ENCODE results near the gene TMEM205.
"Not testable (repeated sequence)": the region's sequence is repeated elsewhere in the genome, so short reads cannot be mapped to it uniquely, and the experiment has no call there.

TMEM205 gene

DNA sequence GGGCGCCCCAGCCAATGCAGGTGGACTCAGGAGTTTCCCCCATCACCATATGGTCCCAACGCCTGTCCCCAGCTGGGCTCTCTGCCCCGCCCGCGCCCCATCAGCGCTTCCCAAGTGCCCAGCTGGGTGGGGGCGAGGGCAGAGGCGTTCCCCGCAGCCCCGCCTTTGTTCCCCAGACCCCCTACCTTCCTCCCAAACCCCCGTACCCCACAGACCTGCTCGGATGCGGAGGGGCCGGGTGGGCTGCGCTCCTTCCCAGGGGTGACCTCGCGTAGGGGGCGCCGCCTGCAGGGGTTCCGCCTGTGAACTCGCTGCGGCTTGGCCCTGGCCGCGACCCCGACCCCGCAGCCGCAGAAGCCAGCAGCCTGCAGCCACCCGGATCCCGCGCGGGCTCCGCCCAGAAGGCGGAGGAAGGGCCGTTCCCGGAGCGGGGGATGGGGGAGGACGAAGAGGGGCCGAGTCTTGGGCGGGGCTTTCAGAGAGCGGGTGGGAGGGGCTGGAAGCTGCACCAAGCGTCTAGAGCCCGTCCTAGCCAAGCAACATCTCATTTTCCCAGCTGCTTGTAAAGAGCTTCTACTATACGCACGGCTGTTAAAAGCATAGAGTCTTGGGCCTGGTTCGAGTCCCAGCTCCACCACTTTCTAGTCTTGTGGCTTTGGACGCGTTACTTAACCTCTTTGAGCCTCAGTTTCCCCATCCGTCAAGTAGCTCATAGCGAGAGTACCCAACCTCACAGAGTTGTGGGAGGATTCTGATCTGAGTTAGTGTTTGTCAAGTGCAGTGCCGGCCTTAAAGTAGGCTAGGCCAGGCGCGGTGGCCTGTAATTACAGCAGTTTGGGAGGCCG is 6.6 kb downstream of the TMEM205 start, which contains the start of gene RAB3D:
TSS of gene RAB3D (minus strand) at position 404 of the 845 bp plus-strand sequence. CDS start 2,258 bp downstream, outside the sequence.
- peak; percentile 57 to 70 for DNase-seq (ENCODE audit: low read depth in 2 of 2)

DNA sequence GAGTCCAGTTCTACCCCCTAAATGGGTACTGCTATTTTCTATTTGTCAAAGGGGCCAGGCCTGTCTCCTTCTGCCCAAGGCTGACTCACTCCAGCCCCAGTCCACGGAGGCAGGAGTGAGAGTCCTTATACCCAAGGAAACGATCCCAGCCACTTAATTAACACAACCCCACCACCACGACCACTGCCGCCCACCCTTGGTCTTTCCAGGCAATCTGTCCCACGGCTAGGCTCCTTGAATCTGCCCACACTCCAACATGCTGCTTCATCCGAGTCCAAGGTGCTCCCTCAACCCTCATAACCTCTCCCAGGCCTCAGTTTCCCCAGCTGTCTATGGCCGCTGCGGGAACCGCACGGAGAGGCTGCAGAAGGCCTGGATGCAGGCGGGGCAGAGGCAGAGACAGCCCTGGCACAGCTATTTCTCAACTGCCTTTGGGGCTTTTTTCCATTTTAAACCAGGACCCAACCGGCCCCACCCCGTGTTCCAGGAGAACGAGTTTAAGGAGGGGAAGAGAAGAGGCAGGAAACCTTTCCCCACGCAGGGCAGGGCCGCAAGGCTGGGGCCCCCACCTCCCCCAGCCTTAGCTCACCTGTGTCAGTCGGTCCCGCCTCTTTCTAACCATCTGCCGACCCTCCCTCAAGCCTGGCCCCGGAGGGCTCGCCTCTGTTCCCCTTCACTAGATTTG is 7.4 kb downstream of the TMEM205 start:
- DNase-seq (ENCODE audit: low read depth in 2 of 2) = no peak

DNA sequence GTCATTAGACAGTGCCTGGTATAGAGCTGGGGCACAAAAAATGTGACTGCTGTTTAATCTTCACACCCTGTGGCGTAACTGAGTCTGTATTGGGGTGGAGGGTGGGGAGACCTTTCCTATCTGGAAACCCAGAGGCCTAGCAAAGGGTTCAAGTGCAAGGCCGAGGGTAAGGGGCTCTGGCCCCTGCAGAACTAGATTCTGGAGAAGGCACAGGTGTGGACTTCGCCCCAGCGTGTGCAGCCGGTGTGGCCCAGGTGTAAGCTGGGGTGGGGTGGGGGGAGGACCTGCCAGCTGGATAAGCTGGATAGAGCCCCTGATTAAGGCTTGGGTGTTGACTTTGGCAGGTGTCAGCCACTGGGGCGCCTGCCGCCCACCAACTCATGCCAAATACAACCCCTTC is 7.9 kb downstream of the TMEM205 start:
- no peak for DNase-seq (ENCODE audit: low read depth in 2 of 2)

DNA sequence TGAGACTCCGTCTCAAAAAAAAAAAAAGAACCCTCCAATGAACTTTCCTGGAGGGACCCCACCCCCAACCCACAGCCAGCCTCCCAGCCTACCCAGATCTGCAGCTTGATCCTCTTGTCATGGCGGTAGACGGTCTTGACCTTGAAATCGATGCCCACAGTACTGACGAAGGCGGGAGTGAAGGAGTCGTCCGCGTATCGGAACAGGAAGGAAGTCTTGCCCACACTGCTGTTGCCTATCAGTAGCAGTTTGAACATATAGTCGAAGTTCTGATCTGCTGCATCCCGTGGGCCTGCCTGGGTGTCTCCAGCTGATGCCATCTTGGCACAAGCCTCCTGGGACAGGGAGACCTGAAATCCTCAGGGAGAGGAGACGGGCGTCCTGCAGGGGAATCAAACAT is 9.0 kb downstream of the TMEM205 start:
- DNase-seq (ENCODE audit: low read depth in 2 of 2) = no peak

DNA sequence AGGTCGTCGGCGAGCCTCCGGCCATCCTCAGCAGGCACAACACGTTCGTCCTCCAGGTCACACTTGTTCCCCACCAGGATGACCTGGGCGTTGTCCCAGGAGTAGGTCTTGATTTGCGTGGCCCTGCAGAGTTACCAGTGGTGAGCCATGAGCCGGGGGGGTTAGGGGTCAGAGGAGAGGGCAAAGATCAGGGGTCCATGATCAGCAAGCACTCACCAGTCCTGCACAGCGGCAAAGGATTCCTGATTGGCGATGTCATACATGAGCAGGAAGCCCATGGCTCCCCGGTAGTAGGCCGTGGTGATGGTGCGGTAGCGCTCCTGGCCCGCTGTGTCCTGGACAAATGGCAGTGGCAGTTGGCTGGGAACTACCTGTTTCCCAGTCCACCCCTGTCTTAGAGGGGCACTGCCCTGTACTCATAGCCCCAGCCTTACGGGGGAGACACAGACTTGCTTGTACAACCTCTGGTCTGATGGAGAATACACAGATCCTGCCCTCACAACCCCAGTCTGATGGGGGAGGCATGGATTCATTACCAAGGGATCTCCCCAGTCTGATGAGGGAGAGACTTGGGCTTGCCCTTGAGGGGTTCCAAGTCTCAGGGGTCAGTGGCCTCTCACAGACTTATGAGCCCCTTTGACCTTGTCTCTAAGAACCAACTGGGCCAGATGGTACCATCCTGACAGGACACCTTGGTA is 10.5 kb downstream of the TMEM205 start:
- no peak for DNase-seq (ENCODE audit: low read depth in 2 of 2)

DNA sequence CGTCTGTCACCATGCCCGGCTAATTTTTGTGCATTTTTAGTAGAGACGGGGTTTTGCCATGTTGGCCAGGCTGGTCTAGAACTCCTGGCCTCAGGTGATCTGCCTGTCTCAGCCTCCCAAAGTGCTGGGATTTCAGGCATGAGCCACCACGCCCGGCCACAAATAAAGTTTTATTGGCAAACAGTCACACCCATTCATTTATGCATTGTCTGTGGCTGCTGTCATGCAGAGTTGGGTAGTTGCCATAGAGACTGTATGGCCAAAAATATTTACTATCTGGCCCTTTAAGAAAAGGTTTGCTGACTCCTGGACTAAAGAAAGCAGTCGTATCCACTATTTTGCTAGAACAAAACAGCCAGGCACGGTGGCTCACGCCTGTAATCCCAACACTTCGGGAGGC is 12.2 kb downstream of the TMEM205 start:
- not testable (repeated sequence) for DNase-seq (ENCODE audit: low read depth in 2 of 2)

DNA sequence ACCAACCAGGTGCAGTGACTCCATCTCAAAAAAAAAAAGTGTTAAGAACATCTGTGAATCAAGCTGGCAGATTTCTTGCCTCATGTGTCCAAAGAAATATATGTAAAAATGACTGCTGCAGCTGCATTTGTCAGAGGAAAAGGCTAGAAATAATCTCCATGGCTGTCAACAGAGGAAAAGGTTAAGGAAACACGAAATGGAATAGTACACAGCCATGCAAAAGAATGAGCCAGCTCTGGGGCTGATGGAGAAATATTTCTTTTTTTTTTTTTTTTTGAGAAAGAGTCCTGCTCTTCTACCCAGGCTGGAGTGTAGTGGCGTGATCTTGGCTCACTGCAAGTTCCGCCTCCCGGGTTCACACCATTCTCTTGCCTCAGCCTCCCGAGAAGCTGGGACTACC is 13.2 kb downstream of the TMEM205 start:
- no peak for DNase-seq (ENCODE audit: low read depth in 2 of 2)

DNA sequence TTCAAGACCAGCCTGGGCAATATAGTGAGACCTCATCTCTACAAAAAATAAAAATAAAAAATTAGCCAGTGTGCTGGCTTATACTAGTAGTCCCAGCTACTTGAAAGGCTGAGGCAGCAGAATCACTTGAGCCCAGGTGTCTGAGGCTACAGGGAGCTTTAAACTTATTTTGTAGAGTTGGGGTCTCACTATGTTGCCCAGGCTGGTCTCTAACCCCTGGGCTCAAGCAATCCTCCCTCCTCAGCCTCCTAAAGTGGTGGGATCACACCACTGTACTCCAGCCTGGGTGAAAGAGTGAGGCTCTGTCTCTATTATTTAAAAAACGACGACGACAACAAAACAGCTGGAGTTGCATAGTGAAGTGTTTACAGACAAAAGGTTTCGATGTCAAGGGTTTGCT is 14.6 kb downstream of the TMEM205 start:
- no peak for DNase-seq (ENCODE audit: low read depth in 2 of 2)

DNA sequence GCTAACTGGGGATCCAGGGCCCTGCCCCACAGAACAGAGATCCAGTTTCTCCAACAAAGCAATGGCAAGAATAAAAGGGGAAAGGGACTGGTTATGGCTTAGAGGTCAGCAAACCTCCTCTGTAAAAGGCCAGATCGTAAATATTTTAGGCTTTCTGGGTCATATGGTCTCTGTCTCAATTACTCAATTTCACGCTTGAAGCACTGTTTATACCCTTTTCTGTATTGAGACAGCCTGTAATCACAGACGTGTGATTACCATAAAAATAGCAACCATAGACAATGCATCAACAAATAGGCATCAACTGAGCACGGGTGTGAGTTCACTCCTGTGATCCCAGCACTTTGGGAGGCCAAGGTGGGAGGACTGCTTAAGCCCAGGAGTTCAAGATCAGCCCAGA is 15.9 kb downstream of the TMEM205 start:
- no peak for DNase-seq (ENCODE audit: low read depth in 2 of 2)

DNA sequence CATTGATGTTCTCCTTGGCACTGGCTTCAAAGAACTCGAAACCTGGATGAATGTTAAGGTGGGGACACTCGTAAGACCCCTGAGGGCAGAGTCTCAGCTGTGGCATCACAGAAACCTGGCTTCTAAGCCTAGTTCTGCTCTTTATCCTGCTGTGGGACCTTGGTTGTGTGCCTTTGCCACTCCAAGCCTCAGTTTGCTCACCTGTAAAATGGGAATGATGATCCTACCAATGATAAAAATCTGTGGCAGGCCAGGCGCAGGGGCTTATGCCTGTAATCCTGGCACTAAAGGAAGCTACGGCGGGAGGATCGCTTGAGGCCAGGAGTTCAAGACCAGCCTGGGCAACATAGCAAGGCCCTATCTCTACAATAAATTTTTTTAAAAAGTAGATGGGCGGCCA is 20.5 kb downstream of the TMEM205 start:
- DNase-seq (ENCODE audit: low read depth in 2 of 2) = no peak

DNA sequence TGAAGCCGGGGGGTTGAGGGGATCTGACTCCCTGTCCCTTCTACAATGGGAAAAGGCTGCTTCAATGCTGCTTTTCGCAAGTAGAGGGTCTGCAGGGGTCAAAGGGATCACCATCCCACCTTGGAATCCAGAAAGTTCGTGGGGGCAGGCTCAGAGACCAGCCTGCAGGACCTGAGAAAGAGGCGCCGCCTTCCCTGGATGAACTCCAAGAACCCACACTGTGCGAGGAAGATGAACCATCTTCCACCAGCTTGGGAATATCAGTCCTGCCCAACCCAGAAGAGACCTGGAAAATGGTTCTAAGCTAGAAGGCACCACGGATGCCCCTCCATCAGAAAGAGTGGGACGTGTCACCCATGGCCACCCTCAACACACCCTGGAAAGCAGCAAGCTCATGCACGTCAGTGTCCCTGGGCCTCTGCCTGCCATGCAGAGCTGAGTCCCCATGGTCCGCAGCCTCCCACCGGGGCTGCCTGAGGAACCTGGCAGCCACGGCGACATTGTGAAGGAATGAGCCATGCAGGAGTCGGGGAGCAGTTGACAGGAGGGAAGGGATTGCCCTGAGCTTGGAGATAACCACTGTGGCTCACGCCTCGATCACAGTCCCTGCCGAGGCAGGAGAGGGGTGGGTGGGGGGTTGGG is 21.2 kb downstream of the TMEM205 start:
- no peak for DNase-seq (ENCODE audit: low read depth in 2 of 2)

DNA sequence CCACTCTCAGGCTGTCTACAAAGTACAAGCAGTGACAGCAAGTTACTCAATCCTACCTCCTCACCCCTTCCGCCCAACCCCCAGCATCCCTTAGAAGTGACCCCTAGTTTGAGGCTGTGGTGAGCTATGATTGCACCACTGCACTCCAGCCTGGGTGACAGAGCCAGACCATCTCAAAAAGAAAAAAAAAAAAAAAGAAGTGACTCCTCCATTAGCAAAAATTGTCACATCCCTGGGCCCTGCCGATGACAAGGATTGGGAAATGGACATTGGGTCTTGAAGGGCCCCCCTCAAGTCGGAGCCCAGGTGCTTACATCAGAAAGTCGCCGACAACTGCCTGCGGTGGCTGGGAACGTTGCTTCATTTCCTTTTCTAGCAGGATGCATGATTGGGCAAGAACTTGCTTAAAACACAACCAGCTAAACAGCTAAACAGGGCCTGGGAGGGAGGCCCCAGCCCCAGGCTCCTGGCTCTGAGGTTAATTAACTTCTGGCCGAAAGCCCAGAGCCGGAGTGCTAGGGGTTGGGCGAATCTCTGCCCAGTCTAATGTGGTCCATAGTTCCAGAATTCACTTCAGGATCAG is 21.9 kb downstream of the TMEM205 start:
- DNase-seq (ENCODE audit: low read depth in 2 of 2) = peak in 1 of 2 donors; percentile 17

DNA sequence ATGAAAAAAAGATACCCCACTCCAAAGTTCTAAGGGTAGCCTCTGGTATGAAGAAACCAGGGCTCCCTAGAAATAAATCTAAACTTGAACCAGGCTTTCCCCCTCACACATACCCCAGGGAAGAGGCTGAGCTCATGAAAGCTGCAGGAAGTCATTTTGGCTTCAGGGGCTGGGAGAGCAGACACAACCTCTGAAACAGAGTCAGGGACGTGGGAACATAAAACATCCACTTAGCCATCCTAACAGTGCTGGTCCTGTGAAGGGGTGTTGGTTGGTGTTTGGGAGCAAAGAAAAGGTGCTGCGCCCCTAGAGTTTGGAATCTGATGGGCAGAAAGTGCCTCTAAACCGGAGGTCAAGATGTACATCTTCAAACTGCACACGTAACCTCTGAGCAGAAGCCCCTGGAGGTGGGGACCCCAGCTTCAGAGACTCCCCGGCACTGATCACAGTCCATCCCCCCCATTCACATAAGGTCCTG is 22.4 kb downstream of the TMEM205 start:
- no peak for DNase-seq (ENCODE audit: low read depth in 2 of 2)

DNA sequence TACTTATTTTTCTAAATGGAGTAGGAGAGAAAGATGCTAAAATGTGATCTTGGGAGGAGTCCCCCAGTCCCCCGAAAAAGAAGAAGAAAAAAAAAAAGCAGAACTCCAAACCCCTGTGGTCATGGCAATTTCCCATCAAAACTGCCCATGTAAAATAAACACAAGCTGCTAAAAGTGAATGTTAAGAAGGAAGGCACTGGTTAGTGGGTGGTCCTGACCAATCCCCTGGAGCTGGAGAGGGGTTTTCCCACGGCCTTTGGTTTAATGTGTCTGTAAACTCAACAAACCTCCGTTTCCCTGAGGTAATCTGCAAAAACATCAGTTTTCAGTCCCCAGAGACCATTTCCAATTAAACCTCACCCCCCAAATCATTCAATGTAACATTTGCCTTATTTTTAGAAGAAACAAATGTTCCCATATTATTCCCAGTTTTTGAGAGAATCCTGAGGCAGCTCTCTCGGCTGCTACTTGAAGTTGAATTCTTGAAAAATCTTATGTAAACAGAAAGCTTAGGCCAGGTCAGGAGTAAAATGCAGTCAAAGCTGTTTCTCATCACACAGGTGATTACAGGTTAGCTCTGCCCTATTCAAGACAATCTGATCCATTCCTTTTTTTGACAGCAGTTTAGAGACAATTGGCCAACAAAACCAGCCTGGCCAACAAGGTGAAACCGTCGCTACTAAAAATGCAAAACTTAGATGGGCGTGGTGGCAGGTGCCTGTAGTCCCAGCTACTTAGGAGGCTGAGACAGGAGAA is 23.6 kb downstream of the TMEM205 start:
- no peak for DNase-seq (ENCODE audit: low read depth in 2 of 2)

DNA sequence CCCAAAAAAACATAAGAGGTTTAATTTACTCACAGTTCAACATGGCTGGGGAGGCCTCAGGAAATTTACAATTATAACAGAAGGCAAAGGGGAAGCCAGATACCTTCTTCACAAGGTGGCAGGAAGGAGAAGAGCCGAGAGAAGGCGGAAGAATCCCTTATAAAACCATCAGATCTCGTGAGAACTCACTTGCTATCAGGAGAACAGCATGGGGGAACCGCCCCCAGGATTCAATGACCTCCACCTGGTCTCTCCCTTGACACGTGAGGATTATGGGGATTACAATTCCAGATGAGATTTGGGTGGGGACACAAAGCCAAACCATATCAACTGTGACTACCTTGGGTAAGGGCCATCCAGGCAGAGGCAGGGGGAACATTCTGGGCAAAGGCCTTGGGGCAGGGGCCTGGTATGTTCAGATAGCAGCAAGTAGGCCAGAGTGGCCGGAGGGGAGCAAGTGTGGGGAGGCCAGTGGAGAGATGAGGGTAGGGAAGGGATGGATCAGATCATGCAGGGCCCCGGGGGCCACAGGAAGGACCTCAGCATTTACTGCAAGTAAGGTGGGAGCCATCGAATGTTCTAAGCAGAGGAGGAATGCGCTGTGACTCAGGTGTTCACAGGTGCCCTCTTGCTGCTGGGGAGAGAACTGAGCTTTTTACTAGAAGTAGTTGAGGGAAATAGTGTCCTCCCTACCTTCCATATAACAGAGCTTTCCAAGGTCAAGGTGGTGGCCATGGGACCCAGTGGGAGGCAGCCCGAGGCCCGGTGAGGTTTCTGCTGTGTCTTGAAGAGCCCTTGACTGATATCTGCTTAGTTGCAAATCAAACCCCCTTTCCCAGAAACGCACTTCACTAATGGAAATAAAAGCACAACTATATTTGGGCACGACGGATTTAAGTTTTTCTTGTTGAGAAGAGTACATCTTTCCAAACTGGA is 24.6 kb downstream of the TMEM205 start:
- no peak for DNase-seq (ENCODE audit: low read depth in 2 of 2)

DNA sequence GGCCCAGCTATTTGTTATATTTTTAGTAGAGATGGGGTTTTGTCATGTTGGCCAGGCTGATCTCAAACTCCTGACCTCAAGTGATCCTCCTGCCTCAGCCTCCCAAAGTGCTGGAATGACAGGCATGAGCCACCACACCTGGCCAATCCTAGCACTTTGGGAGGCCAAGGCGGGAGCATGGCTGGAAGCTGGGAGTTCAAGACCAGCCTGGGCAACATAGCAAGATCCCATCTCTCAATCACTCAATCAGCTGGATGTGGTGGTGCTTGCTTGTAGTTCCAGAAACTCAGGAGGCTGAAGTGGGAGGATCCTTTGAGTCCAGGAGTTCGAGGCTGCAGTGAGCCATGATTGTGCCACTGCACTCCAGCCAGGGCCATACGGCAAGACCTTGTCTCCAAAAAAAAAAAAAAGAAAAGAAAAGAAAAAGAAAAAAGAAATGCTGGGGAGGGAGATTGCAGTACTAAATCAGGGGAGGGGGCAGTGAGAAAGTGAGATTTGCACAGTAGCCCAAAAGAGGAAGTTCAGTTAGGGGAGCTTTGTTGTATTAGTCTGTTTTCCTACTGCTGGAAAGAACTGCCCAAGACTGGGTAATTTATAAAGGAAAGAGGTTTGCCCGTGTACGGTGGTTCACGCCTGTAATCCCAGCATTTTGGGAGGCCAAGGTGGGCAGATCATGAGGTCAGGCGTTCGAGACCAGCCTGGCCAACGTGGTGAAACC is 25.6 kb downstream of the TMEM205 start:
- not testable (repeated sequence) for DNase-seq (ENCODE audit: low read depth in 2 of 2)

DNA sequence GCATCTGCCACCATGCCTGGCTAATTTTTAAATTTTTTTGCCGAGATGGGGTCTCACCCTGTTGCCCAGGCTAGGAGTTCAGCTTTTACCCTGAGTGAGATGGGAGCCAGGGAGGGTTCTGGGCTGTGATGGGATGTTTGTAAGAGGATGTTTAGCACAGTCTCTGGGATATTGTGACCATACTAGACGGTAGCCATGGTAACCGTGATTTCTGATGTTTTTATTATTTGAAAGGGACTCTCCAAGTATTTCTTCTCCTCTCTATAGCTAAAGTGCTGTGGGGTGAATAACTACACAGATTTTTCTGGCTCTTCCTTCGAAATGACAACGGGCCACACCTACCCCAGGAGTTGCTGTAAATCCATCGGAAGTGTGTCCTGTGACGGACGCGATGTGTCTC is 39.7 kb downstream of the TMEM205 start:
- DNase-seq (ENCODE audit: low read depth in 2 of 2) = no peak

DNA sequence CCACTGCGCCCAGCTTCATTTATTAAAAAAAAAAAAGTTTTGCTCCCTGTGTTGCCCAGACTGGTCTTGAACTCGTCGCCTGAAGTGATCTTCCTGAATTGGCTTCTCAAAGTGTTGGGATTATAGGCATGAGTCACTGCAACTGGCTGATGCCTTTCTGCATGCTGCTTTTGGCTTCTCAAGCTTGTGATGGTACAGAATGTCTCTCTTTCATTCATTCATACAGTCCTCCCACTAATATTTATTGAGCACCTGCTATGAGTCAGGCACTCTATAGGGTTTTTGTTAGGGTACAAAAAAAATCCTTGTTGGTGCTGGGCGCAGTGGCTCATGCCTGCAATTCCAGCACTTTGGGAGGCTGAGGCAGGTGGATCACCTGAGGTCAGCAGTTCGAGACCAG is 41.1 kb downstream of the TMEM205 start:
- DNase-seq (ENCODE audit: low read depth in 2 of 2) = no peak

DNA sequence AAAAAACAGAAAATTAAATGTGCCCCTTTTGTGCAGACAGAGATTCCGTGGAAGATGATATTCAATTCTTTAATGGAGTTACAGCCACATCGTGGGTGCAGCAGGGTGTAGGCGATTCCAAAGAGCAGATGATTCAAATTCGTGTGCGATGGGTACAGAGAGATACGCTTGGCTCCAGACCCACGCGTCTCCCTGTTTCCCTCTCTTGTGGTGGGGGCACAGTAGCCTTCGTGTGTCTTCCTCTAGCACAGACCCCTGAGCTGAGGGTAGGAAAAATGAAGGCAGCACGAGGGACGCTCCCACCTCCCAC is 45.3 kb downstream of the TMEM205 start:
- DNase-seq (ENCODE audit: low read depth in 2 of 2) = no peak

Data from stimulated activated CD8-positive, alpha-beta memory T cell treated with anti-CD3 and anti-CD28 coated beads, Interleukin-7, amount 100 ng/mL, for 4 hours (primary cell).